Activated T-helper 17 cell treated with anti-CD3 and anti-CD28 coated beads, Interleukin-2, amount 50 U/mL, for 72 hours (primary cell): ENCODE results near the gene MTF1. TPM values are rescaled to one million over a fixed set of nuclear protein-coding genes. Genes with fewer than 3 reads are reported as not detected.

Experiments
- ATAC-seq: fragments of 150-1000 bp; cut with Tn5 transposase; replicated peaks from 2 replicates; pipeline ENCODE4 v1.10.0; 2021; ENCODE audit warnings: mild to moderate bottlenecking, moderate library complexity
- H3K27ac Mint-ChIP-seq: one replicate; pipeline ENCODE4 v1.8.0; 2022; ENCODE audit warnings: mixed read lengths
- H3K27me3 Mint-ChIP-seq: one replicate; pipeline ENCODE4 v1.8.0; 2022; ENCODE audit warnings: mixed read lengths
- H3K36me3 Mint-ChIP-seq: one replicate; pipeline ENCODE4 v1.8.0; 2022; ENCODE audit warnings: low read depth, mild to moderate bottlenecking, mixed read lengths
- H3K4me1 Mint-ChIP-seq: one replicate; pipeline ENCODE4 v1.8.0; 2022; ENCODE audit warnings: mixed read lengths
- H3K4me3 Mint-ChIP-seq: one replicate; pipeline ENCODE4 v1.8.0; 2022; ENCODE audit warnings: mild to moderate bottlenecking, mixed read lengths
- H3K9me3 Mint-ChIP-seq: one replicate; pipeline ENCODE4 v1.8.0; 2022; ENCODE audit warnings: mixed read lengths
- total RNA-seq, 2 donors: library from RNA; stranded (reverse); gene quantifications; one replicate each; pipeline ENCODE4 v1.2.3, GENCODE V29; 2022

MTF1 gene
- total RNA-seq, 2 donors from 2014 or later: 23.5 to 27.2 TPM

DNA sequence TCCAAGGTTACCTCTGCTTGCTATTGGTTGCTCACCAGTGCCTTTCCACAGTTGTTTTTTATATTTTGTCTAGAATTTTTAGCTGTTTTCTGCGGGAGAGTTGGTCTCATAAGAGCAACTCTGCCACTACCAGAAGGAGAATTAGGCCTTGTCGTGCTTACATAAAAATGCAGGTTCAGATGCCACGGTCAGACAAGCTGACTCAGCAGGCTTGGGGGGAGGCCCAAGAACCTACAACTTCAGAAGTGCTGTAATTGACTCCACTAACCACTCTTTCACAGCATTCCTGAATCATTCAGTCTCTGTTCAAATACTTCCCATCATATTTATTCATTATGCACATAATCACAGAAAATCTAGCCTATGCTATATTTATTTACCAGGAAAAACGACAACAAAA, 28.3 kb downstream of the MTF1 start:
- H3K27ac Mint-ChIP-seq: no peak overlapping the region
- no peaks in the 10 kb centered on the region for H3K27me3 Mint-ChIP-seq
- ATAC-seq: no peak
- no peak overlapping the region for H3K4me3 Mint-ChIP-seq
- H3K36me3 Mint-ChIP-seq: peaks cover 88% of the 10 kb centered on the region
- no peaks in the 10 kb centered on the region for H3K9me3 Mint-ChIP-seq
- no peaks in the 10 kb centered on the region for H3K4me1 Mint-ChIP-seq

DNA sequence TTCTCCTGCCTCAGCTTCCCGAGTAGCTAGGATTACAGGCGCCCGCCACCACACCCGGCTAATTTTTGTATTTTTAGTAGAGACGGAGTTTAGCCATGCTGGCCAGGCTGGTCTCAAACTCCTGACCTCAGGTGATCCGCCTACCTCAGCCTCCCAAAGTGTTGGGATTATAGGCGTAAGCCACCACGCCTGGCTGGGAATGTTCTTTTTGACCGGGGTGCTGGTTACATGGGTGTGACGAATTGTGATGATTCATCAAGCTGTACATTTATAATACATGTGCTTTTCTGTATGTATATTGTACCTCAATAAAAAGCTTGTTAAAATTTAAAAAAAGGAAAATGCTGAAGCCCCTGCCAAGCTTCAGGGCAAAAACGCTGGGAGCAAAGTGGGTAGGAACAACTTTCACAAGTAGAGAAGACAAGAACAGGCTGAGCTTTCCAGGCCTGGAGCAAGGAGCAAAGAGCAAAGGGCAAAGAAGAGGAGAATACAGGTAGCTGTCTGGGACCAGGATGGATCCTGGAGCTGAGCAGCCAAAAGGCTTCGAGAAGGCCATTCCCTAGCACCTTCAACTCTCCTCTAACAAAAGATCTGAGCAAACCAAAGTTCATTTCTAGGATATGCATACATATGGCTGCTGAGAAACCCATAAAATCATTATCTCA, 30.9 kb downstream of the MTF1 start:
- no peak overlapping the region for H3K4me3 Mint-ChIP-seq
- no peaks in the 10 kb centered on the region for H3K27me3 Mint-ChIP-seq
- H3K4me1 Mint-ChIP-seq: no peaks in the 10 kb centered on the region
- no peak overlapping the region for H3K27ac Mint-ChIP-seq
- peaks cover 80% of the 10 kb centered on the region for H3K36me3 Mint-ChIP-seq
- no peak for ATAC-seq
- no peaks in the 10 kb centered on the region for H3K9me3 Mint-ChIP-seq

DNA sequence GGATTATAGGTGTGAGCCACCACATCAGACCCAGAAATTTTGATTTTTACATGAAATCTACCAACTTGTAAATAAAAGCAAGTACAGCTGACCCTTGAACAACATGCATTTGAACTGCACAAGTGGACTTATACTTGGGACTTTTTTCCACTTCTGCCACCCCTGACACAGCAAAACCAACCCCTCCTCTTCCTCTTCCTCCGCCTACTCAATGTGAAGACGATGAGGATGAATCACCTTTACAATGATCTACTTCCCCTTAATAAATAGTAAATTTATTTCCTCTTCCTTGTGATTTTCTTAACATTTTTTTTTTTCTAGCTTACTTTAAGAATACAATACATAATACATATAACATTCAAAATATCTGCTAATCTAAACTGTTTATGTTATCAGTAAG, 33.9 kb downstream of the MTF1 start:
- Mint-ChIP-seq H3K4me1 (peaks cover 4% of the 10 kb centered on the region), H3K36me3 (peaks cover 81% of the 10 kb centered on the region), H3K27me3 (no peaks in the 10 kb centered on the region), H3K4me3 (no peak overlapping the region), H3K27ac (peak overlapping the region; percentile 86), H3K9me3 (no peaks in the 10 kb centered on the region)
- no peak for ATAC-seq

DNA sequence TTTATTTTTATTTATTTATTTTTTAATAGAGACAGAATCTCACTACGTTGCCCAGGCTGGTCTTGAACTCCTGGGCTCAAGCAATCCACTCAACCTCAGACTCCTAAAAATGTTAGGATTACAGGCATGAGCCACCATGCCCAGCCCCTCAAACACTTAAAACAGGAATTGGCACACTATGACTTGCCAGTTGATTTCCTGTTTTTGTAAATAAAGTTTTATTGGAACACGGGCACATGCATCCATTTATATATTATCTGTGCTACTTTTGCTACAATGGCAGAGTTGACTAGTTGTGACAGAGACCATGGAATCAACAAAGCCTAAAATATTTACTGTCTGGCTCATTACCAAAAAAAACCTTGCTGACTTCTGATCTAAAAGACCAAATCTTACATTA, 35.4 kb downstream of the MTF1 start:
- no peaks in the 10 kb centered on the region for H3K27me3 Mint-ChIP-seq
- no peak for ATAC-seq
- no peak overlapping the region for H3K27ac Mint-ChIP-seq
- no peaks in the 10 kb centered on the region for H3K9me3 Mint-ChIP-seq
- H3K4me1 Mint-ChIP-seq: peaks cover 4% of the 10 kb centered on the region
- H3K36me3 Mint-ChIP-seq: peaks cover 80% of the 10 kb centered on the region
- peak overlapping the region; percentile 34 for H3K4me3 Mint-ChIP-seq

DNA sequence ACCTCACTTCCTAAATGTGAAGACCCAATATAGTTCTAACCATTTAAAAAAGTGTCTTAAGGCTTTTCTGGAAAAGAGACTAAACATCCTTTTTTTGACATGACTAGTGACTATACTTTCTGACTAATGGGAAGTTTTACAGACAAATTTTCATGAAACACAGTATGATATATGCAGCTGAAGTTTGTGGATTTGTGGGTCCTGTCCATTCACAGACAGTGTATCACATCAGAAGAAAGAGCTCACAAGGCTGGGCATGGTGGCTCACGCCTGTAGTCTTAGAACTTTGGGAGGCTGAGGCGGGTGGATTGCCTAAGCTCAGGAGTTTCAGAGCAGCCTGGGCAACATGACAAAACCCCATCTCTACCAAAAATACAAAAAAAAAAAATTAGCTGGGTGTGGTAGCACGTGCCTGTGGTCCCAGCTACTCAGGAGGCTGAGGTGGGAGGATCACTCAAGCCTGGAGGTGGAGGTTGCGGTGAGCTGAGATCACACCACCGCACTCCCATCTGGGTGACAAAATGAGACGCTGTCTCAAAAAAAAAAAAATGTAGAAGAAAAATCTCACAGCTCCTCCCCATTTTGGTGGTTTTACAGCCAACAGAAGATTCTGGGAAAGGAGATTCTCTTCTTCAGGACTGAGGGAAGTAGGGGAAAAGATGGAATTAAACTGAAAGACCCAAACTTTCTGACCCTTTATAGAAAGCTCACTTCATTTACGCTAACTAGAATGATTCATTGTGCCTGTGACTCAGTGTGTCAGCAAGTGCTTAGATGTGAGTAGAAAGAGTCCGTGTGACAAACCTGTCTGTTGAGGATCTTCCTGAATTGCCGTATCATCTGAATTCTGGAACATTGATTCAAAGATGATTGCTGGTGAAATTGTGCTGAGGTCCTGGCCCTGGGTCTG, 36.2 kb downstream of the MTF1 start:
- H3K36me3 Mint-ChIP-seq: peaks cover 80% of the 10 kb centered on the region
- H3K27ac Mint-ChIP-seq: peak overlapping the region; percentile 48
- H3K4me3 Mint-ChIP-seq: peak overlapping the region; percentile 34
- H3K27me3 Mint-ChIP-seq: no peaks in the 10 kb centered on the region
- no peaks in the 10 kb centered on the region for H3K9me3 Mint-ChIP-seq
- peaks cover 4% of the 10 kb centered on the region for H3K4me1 Mint-ChIP-seq
- ATAC-seq: peak; percentile 84

DNA sequence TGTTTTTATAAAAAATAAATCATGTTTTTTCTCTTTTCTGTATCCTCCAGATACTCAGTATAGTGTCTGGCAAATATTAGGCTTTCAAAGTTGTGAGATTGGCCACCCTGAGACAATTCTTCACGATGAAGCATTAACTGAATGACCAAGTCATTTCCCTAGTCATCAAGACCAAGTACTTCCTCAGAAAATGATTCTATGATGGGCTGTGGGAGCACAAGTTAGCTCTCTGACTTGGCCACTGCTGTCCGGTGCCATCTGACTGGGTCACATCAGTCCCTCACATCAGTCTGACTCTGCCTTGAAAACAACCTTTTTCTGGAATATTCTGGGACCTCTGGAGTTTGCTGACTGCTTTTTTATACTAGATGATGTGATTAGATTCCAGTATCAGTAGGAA, 37.9 kb downstream of the MTF1 start:
- Mint-ChIP-seq H3K4me3 (no peak overlapping the region), H3K36me3 (peaks cover 85% of the 10 kb centered on the region), H3K4me1 (peaks cover 4% of the 10 kb centered on the region), H3K9me3 (no peaks in the 10 kb centered on the region), H3K27ac (peak overlapping the region; percentile 90), H3K27me3 (no peaks in the 10 kb centered on the region)
- ATAC-seq: no peak

DNA sequence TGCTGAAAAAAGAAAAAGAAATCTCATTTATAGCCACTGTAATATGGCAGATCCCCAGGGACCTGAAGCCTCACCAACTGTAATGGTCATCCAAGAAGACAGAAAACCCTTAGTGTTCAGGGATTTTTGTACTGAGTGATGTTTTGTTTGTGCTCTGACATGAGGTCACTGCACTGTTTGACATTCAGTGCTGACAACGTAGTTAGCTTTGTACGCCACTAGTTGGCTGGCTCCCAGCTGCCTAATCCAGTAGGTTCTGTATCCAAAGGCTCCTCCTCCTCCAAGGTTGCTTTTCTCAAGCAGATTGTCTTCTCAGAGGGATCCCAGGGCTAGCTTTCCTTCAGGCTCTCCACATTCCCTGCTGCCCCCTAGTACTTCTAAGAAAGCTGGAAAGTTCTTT, 41.9 kb downstream of the MTF1 start:
- peak overlapping the region; percentile 26 for H3K27ac Mint-ChIP-seq
- H3K4me3 Mint-ChIP-seq: no peak overlapping the region
- no peak for ATAC-seq
- peaks cover 4% of the 10 kb centered on the region for H3K4me1 Mint-ChIP-seq
- peaks cover 82% of the 10 kb centered on the region for H3K36me3 Mint-ChIP-seq
- H3K27me3 Mint-ChIP-seq: no peaks in the 10 kb centered on the region
- H3K9me3 Mint-ChIP-seq: no peaks in the 10 kb centered on the region

DNA sequence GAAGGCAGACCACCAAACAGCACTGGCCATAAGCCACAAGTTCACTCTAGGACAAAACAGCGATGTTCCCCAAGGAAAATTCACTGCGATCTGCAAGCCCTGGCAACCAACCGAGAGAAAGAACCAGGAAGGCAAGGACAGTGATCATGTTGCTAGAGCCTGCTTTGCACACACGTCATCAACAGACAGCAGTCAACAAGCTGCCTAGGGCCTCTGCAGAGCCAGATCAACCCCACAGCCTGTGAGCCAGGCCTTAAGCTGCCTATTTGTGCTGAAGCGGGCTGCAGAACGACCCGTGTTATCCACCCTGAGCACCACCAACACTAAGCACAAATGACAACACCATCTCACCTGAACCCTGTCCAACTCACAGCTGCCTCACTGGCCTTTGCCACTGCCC, 45.1 kb downstream of the MTF1 start:
- H3K36me3 Mint-ChIP-seq: peaks cover 59% of the 10 kb centered on the region
- ATAC-seq: no peak
- peaks cover 5% of the 10 kb centered on the region for H3K4me1 Mint-ChIP-seq
- no peaks in the 10 kb centered on the region for H3K27me3 Mint-ChIP-seq
- no peak overlapping the region for H3K4me3 Mint-ChIP-seq
- no peak overlapping the region for H3K27ac Mint-ChIP-seq
- H3K9me3 Mint-ChIP-seq: no peaks in the 10 kb centered on the region

DNA sequence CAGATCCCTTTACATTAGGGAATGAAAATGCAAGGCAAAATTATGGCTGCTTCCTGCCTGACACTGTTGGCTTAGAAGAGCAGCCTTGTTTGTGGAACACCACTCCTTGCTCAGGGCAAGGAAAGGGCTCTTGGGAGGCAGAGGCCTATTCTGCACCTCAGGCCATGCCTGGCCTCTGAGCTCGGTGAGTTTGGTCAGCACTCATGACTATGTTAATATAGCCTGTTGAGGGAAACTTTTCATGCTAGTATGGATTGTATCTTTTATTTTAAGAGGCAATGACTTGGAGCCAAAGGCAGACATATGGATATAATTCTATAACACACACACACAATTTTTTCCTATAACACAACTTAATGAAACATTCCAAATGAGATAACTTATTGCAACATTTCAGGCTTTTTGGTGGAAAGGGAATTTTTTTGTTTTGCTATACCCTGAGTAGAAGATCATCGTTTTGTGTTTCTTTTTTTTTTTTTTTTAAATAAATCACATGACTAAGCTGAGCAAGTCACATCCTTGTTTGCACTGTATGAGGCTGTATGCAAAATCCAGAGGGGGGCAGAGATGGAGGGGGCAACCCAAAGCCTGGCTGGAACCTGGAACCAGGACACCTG, 45.8 kb downstream of the MTF1 start:
- Mint-ChIP-seq H3K27ac (no peak overlapping the region), H3K9me3 (no peaks in the 10 kb centered on the region), H3K4me3 (no peak overlapping the region), H3K36me3 (peaks cover 59% of the 10 kb centered on the region), H3K4me1 (peaks cover 5% of the 10 kb centered on the region), H3K27me3 (no peaks in the 10 kb centered on the region)
- ATAC-seq: no peak

DNA sequence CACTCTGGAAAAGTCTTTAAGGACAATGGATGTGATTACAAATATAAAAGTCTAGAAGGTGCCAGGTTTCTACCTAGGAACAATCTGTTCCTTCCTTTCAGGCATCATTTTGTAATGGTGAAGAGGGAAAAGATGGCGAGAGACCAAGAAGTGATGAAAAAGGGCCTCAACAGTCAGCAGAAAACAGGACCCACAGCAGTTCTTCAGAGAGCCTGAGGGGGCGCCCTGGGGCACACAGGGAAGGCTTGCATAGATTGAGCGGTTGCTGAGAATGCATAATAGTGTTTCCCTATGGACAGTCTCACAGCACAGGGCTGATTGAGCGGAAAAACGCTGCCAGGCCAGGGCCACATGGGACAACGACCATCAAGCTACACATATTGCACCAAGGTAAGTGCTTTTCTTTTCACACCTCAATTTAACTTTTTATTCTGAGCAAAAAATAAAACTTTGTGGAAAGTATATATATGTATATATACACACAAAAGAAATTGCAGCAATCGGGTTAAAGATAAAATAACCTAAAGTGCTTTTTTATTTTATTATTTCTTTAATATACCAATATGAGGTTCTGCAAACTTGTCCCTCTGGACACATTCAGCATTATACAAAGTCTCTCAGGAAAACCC, 48.3 kb downstream of the MTF1 start:
- no peaks in the 10 kb centered on the region for H3K27me3 Mint-ChIP-seq
- H3K27ac Mint-ChIP-seq: peak overlapping the region; percentile 13
- H3K4me1 Mint-ChIP-seq: peaks cover 5% of the 10 kb centered on the region
- ATAC-seq: peak; percentile 42
- peaks cover 56% of the 10 kb centered on the region for H3K36me3 Mint-ChIP-seq
- no peaks in the 10 kb centered on the region for H3K9me3 Mint-ChIP-seq
- H3K4me3 Mint-ChIP-seq: no peak overlapping the region

DNA sequence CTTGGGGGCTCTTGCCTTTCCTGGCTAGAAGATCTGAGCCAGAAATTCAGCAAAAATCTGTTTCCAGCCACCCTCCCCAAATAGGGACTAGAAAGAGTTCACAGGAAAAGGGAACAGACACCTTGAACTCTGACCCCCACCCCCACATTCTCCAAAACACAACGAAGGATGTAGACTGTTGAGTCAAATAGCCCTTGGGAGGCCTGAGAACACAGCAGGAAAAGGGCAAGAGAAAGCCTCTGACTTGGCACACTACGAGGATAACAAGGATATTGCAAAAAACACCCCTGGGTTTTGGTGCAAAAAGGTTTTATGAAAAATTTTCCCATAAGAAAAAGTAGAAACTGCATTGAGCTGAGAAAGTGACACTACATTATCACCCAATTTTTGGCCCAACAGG, 49.5 kb downstream of the MTF1 start:
- H3K36me3 Mint-ChIP-seq: peaks cover 57% of the 10 kb centered on the region

DNA sequence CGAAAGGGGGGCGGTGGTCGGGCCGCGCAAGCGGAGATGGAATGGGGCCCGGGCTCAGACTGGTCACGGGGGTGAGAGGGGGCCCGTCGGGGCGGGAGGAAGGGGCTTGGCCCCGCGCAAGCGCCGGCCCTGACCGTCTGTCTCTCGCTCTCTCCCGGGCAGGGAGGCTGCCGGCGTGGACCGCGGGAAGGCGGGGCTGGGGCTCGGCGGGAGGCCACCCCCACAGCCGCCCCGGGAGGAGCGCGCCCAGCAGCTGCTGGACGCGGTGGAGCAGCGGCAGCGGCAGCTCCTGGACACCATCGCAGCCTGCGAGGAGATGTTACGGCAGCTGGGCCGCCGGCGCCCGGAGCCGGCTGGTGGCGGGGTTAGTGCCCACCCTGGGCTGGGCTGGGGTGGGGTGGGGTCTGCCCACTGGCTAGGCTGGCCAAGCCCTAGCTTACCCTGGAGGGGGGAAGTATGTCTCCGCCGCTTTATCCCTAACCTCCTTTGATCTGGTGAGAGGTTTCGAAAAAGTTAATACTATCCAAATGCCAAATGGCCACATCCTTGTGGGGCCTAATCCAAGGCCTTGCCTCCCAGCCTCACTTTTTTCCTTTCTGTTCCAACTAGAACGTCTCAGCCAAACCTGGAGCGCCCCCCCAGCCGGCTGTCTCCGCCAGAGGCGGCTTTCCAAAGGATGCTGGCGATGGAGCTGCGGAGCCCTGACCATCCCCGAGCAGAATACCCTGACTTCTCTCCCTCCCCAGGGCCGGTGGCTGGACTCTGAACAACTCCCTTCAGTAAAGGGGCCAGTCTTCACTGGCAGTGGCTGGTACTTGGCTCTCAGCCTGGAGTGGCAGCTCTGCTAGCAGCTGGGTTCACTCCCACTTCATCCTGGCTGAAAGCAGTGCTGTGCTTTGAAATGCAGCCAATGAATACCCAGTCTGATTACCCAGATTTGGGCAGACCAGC, 50.7 kb downstream of the MTF1 start:
- Mint-ChIP-seq H3K36me3 (peaks cover 57% of the 10 kb centered on the region), H3K4me1 (peaks cover 5% of the 10 kb centered on the region), H3K27me3 (no peaks in the 10 kb centered on the region), H3K27ac (peak overlapping the region; percentile 94), H3K9me3 (no peaks in the 10 kb centered on the region), H3K4me3 (peak overlapping the region; percentile 88)
- ATAC-seq: peak; percentile 60

More for the DNA sequence above, 49.5 kb downstream of the MTF1 start:
- H3K27me3 Mint-ChIP-seq: no peaks in the 10 kb centered on the region
- no peaks in the 10 kb centered on the region for H3K9me3 Mint-ChIP-seq
- H3K27ac Mint-ChIP-seq: no peak overlapping the region
- peaks cover 5% of the 10 kb centered on the region for H3K4me1 Mint-ChIP-seq
- no peak overlapping the region for H3K4me3 Mint-ChIP-seq
- ATAC-seq: no peak

DNA sequence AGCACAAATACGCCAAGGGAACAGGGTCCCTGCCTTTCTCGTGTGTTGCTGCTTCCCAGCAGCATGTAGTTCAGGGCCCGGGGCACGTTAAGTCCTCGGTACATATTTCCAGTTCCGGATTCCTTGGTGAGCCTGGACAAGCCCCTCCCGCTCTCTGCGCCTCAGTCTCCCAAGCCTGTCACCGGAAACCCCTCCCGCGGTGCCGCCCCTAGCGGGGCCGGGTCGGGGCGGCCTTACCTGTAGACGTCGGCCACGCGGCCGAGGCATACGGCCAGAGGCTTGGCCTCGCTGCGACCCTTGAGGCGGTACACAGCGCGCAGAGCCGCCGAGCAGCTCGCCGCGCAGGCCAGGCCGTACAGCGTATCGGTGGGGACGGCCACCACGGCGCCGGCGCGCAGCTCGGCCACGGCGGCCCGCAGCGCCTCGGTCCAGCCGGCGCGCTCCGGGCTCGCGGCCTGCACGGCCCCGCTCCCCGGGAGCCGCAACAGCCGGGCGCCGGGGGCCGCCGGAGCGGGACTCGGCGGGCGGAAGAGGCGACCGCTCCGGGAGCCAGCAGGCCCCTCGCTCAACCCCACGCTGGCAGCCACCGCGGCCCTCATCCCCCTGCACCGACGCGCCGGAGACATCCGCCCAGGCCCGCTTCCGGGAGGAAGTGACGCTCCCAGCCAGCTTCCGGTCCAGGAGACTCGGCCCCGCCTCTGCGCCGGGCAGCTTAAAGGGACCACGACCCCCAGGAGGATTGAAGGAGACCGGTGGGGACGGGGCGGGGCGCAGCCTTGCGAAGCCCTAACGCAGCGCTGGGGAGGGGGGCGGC, 51.6 kb downstream of the MTF1 start, which contains the start of the genes C1orf122 and YRDC:
Gene C1orf122, plus strand, starts transcription at position 236 of the 814 bp plus-strand sequence. CDS start 615 bp downstream, outside the sequence.
Gene YRDC, minus strand, starts transcription at position 654 of the 814 bp plus-strand sequence. Its CDS starts 28 bp downstream, at position 626.
- H3K27ac Mint-ChIP-seq: peak within 1 kb of the TSS; percentile 94
- no peaks in the 10 kb centered on the region for H3K9me3 Mint-ChIP-seq
- H3K27me3 Mint-ChIP-seq: no peaks in the 10 kb centered on the region
- H3K36me3 Mint-ChIP-seq: peaks cover 64% of the 10 kb centered on the region
- peak; percentile 95 for ATAC-seq
- H3K4me3 Mint-ChIP-seq: peak within 1 kb of the TSS; percentile 88
- H3K4me1 Mint-ChIP-seq: peaks cover 5% of the 10 kb centered on the region
